Stimulated activated naive CD8-positive, alpha-beta T cell treated with anti-CD3 and anti-CD28 coated beads, Interleukin-15, Interleukin-2, amounts not matched to agents 100 ng/mL and 50 ng/mL, for 24 hours (primary cell): ENCODE data around the gene ORC6.

Experiments used
- H3K27ac Mint-ChIP-seq: one replicate; pipeline ENCODE4 v1.8.0; 2021; ENCODE audit warnings: mild to moderate bottlenecking, mixed read lengths
- H3K27me3 Mint-ChIP-seq: one replicate; pipeline ENCODE4 v1.8.0; 2021; ENCODE audit warnings: mixed read lengths
- H3K36me3 Mint-ChIP-seq: one replicate; pipeline ENCODE4 v1.8.0; 2021; ENCODE audit warnings: low read depth, mixed read lengths
- H3K4me1 Mint-ChIP-seq: one replicate; pipeline ENCODE4 v1.8.0; 2021; ENCODE audit warnings: low read depth, mixed read lengths
- H3K4me3 Mint-ChIP-seq: one replicate; pipeline ENCODE4 v1.8.0; 2021; ENCODE audit warnings: mild to moderate bottlenecking, mixed read lengths
- H3K9me3 Mint-ChIP-seq: one replicate; pipeline ENCODE4 v1.8.0; 2021; ENCODE audit warnings: mixed read lengths

ORC6 gene

DNA sequence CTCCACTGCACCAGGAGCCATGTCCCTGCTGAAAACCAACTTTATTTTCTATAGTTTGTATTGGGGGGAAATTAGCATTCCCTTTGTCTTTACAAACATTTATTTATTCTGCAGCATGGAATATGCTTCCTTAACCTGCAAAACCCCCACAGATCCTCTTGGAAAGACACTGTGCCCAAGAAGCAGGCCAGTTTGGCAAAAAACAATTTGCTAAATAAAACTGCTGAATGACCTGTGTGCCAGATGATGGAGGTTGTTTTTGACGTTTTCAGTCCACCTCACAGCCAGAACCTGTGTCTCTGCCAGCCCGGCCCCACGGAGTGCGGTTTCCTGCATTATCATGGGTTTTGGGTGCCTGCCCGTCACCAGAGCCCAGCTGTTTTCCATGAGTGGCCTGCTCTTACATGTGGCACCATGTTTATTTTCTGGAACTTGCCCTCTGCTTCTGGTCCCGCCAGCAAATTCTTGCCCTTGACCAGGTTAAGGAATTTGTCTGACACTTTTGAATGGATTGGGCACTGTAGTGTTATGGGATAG, 26.4 kb downstream of the ORC6 start:
- Mint-ChIP-seq H3K36me3 (no peaks in the 10 kb centered on the region), H3K9me3 (no peaks in the 10 kb centered on the region), H3K27me3 (no peaks in the 10 kb centered on the region), H3K27ac (no peak overlapping the region), H3K4me3 (no peak overlapping the region), H3K4me1 (peaks cover 5% of the 10 kb centered on the region)

DNA sequence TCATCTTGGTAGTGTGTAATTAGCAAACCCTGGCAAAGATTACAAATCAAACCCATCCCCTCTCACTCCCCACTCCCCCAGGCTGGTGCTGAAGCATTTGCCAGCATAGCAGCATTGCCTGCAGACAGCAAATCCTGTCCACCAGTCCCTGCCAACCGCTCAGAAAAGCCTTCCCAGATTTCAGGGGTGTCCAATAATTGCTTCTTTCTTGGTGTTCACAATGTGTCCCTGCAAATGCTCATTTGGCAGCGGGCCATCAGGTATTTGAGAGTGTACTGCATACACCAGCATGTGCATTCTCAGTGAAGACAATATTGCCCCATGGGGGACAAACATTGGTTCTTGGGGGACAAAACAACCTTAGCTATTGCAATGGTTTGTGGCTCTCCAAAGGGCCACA, 28.2 kb downstream of the ORC6 start:
- Mint-ChIP-seq H3K27me3 (no peaks in the 10 kb centered on the region), H3K4me3 (no peak overlapping the region), H3K9me3 (no peaks in the 10 kb centered on the region), H3K36me3 (no peaks in the 10 kb centered on the region), H3K4me1 (peaks cover under 1% of the 10 kb centered on the region), H3K27ac (no peak overlapping the region)

DNA sequence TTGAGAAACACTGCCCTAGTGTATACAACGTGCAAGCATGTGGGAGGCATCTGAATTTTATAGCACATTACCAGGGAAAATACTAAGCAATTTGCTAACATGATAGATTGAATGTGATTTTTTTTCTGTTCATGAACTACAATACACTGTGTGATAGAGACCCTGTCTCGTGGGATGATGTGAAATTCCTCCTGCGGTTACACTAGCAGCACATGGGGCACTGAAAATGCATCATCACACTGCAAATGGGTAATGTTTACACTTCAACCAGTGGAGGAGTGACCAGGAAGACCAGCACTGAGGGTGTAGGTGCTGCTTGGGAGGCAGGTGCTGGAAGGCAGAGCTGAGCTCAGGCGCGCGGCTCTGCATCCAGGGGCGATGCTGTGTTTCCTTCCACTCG, 28.8 kb downstream of the ORC6 start:
- no peak overlapping the region for H3K4me3 Mint-ChIP-seq
- no peak overlapping the region for H3K27ac Mint-ChIP-seq
- H3K36me3 Mint-ChIP-seq, result no peaks in the 10 kb centered on the region
- peaks cover 3% of the 10 kb centered on the region for H3K9me3 Mint-ChIP-seq
- H3K27me3 Mint-ChIP-seq, result no peaks in the 10 kb centered on the region
- H3K4me1 Mint-ChIP-seq, result no peaks in the 10 kb centered on the region

DNA sequence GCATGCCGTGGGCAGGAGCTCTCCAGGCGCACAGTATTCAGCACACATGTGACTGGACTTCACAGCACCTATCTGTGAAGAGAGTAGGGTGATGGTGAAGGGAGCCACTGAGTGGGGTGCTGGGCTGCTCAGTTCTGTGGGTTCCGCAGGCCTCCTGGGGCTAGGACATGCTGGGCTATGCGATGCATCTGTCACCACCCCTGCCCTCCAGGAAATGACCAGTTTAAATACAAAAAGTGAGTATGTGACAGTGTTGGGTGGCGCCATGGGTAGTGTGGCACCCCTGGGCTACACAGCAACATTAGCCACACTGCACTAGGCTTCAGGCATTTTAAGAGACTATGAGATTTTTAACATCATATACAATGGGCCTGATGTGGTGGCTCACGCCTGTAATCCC, 30.1 kb downstream of the ORC6 start:
- Mint-ChIP-seq H3K27ac (no peak overlapping the region), H3K4me1 (no peaks in the 10 kb centered on the region), H3K9me3 (peaks cover 3% of the 10 kb centered on the region), H3K4me3 (no peak overlapping the region), H3K27me3 (no peaks in the 10 kb centered on the region), H3K36me3 (no peaks in the 10 kb centered on the region)

DNA sequence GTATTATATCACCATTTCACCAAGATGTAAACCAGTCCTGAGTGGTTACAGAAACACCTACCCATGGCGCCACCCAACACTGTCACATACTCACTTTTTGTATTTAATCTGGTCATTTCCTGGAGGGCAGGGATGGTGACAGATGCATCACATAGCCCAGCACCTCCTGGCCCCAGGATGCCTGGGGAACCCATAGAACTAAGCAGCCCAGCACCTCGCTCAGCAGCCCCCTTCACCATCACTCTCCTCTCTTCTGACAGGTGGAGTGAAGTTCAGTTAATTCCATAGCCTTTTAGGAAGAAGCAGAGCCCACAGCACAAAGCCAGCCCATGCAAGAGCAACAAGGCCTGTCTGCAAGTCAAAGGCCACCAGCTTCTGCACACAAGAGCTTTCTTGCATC, 31.2 kb downstream of the ORC6 start:
- Mint-ChIP-seq H3K4me3 (no peak overlapping the region), H3K9me3 (peaks cover 3% of the 10 kb centered on the region), H3K27ac (no peak overlapping the region), H3K27me3 (peaks cover under 1% of the 10 kb centered on the region), H3K36me3 (no peaks in the 10 kb centered on the region), H3K4me1 (no peaks in the 10 kb centered on the region)

DNA sequence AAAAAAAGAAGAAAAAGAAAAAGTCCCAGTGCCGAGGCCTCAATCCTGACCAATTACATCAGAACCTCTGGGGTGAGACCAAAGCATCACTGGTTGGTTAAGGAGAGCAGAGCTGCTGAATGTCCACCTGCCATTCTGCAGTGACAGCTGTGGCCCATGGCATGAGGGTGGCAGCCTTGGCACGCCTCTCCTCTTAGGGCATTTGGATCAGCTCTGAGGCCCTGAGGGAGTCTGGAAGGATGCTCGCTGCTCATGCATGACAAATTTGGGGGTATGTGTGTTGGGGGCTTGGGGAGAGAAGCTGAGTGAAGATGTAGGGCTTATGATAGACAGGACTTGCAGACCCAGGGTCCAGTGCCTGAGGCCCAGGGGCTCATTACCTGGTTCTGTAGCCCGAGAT, 32.4 kb downstream of the ORC6 start:
- peaks cover 8% of the 10 kb centered on the region for H3K9me3 Mint-ChIP-seq
- no peaks in the 10 kb centered on the region for H3K4me1 Mint-ChIP-seq
- no peak overlapping the region for H3K27ac Mint-ChIP-seq
- H3K36me3 Mint-ChIP-seq, result no peaks in the 10 kb centered on the region
- H3K4me3 Mint-ChIP-seq, result no peak overlapping the region
- H3K27me3 Mint-ChIP-seq, result peaks cover 5% of the 10 kb centered on the region

DNA sequence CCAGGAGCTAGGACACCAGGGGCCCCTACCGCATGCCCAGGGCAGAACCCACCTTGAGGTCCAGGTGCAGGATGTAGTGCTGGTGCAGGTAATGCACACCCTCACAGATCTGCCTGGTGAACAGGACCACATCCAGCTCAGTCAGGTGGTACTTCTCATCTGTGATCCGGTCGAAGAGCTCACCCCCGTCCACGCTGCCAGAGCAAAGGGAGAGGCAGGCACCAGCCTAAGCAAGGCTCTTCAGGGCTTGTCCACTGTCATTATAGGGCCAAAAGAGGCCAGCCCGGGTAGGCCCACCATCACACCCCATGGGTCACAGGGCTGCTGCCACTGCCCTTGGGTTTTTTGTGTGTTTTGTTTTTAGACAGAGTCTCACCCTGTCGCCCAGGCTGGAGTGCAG, 37.7 kb downstream of the ORC6 start:
- H3K4me3 Mint-ChIP-seq, result no peak overlapping the region
- peaks cover 8% of the 10 kb centered on the region for H3K9me3 Mint-ChIP-seq
- no peak overlapping the region for H3K27ac Mint-ChIP-seq
- H3K36me3 Mint-ChIP-seq, result no peaks in the 10 kb centered on the region
- H3K4me1 Mint-ChIP-seq, result no peaks in the 10 kb centered on the region
- H3K27me3 Mint-ChIP-seq, result peaks cover 5% of the 10 kb centered on the region

DNA sequence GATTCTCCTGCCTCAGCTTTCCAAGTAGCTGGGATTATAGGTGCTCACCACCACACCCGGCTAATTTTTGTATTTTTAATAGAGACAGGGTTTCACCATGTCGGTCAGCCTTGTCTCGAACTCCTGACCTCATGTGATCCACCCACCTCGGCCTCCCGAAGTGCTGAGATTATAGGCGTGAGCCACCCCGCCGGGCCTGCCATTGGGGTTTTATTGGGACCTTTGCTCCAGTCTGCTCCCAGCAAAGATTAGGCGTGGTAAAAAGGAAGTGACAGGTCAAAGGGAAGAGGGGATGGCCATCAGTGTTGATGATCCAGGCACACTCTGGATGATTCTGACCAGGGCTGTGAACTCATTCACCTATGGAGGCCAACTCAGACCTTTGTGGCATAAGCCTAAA, 38.2 kb downstream of the ORC6 start:
- no peak overlapping the region for H3K4me3 Mint-ChIP-seq
- H3K4me1 Mint-ChIP-seq, result no peaks in the 10 kb centered on the region
- no peaks in the 10 kb centered on the region for H3K36me3 Mint-ChIP-seq
- H3K27me3 Mint-ChIP-seq, result peaks cover 5% of the 10 kb centered on the region
- H3K9me3 Mint-ChIP-seq, result peaks cover 8% of the 10 kb centered on the region
- no peak overlapping the region for H3K27ac Mint-ChIP-seq

DNA sequence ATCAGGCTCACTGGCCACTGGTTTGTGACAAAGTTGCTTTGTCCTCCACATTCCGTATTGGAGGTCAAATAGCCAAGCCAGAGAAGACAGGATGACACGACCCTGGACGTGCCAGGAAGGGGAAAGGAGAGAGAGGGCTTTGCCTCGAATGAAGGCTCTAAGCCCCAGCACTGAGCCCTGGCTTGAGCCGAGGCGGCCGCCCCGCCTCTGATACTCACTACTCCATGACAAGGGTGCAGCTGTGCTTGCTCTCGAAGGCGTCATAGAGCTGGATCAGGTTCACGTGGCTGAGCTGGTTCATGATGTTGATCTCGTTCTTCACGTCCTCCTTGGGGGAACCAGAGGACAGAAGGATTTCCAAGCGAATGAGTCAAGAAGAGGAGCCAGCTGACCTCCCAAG, 39.3 kb downstream of the ORC6 start:
- H3K4me1 Mint-ChIP-seq, result no peaks in the 10 kb centered on the region
- no peaks in the 10 kb centered on the region for H3K36me3 Mint-ChIP-seq
- H3K4me3 Mint-ChIP-seq, result no peak overlapping the region
- H3K27me3 Mint-ChIP-seq, result peaks cover 5% of the 10 kb centered on the region
- H3K9me3 Mint-ChIP-seq, result peaks cover 5% of the 10 kb centered on the region
- H3K27ac Mint-ChIP-seq, result no peak overlapping the region

DNA sequence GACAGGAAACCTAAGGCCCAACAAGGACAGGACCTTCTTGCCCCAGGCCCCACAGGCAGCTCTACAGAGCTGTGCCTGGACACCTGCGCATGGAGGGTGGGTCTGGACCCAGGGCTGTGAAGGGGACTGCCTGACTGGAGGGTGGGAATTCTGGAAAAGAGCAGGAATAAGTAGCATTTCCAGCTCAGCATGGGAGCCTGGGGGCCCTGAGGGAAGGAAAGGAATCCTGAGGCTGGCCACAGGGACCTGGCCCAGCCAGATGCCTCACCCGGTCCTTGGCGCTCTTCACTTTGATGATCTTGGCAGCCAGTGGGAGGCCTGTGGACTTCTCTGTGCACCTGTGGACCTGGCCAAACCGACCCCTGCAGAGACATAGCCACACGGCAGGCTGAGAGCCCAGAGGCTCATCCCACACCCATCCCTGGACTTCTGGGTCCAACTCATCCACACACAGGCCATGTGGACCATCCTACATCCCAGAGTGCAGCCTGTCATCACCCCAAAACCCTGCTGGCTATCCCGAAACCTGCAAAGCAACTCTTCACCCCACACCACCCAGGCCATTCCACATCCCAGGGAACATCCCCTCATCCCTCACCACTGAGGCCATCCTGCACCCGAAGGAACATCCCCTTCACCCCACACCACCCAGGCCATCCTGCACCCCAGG, 40.0 kb downstream of the ORC6 start:
- Mint-ChIP-seq H3K27me3 (peaks cover 5% of the 10 kb centered on the region), H3K27ac (no peak overlapping the region), H3K4me1 (no peaks in the 10 kb centered on the region), H3K4me3 (no peak overlapping the region), H3K9me3 (peaks cover 5% of the 10 kb centered on the region), H3K36me3 (no peaks in the 10 kb centered on the region)

DNA sequence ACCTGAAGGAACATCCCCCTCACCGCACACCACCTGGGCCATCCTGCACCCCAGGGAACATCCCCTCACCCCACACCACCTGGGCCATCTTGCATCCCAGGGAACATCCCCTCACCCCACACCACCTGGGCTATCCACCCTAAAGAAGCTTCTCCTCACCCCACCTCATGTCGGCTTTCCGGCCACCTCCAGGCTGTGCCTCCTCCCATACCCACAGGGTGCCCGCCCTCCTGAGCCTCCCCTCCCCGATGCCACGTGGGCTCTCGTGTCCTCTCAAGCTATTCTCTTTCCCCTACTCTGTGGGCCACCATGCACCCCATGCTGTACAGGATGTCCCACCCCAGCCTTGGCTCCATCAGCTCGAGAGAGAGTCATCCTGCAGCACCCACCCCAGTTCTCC, 40.7 kb downstream of the ORC6 start:
- H3K4me3 Mint-ChIP-seq, result no peak overlapping the region
- H3K36me3 Mint-ChIP-seq, result no peaks in the 10 kb centered on the region
- H3K27me3 Mint-ChIP-seq, result peaks cover 5% of the 10 kb centered on the region
- H3K4me1 Mint-ChIP-seq, result no peaks in the 10 kb centered on the region
- no peak overlapping the region for H3K27ac Mint-ChIP-seq
- peaks cover 5% of the 10 kb centered on the region for H3K9me3 Mint-ChIP-seq

DNA sequence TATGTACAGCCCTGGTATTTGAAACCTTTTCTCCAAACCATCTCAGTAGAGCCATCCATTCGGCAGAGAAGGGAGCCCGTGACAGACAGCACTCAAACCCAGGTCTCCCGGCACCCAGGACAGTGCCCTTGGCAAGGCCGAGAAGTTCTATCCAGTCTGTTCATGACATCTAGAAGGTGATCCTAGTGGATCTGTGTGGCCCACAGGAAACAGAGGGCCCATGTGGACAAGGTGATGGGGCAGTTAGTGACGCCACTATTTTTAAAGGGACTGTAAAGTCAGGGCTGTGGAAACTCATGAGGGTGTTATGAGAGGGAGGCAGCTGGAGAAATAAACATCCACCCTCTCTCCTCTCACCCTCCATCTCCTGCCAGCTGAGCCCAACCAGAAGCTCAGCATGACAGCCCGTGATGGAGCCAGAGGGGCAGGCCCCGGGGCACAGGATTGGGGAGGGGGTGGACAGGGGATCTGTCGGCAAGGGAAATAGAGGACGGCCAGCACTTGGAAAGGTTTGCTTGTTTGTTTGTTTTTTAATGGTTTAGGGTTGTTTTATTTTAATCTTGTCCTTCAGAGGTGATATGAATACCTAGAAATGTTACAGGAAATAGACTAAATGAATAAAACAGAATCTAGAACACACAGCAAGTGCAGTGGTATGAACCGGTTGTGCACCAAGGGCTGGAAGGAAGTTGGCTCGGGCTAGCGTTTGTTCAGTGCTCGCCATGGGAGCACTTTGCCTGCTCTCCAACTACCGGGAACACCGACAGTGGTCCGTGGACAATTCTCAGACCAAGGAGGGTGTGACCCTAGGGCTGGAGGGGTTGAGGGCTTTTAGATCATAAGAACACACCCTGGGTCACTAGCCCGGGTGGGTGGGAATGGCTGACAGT, 41.6 kb downstream of the ORC6 start:
- Mint-ChIP-seq H3K27ac (no peak overlapping the region), H3K4me1 (no peaks in the 10 kb centered on the region), H3K4me3 (no peak overlapping the region), H3K9me3 (peaks cover under 1% of the 10 kb centered on the region), H3K27me3 (peaks cover under 1% of the 10 kb centered on the region), H3K36me3 (no peaks in the 10 kb centered on the region)

DNA sequence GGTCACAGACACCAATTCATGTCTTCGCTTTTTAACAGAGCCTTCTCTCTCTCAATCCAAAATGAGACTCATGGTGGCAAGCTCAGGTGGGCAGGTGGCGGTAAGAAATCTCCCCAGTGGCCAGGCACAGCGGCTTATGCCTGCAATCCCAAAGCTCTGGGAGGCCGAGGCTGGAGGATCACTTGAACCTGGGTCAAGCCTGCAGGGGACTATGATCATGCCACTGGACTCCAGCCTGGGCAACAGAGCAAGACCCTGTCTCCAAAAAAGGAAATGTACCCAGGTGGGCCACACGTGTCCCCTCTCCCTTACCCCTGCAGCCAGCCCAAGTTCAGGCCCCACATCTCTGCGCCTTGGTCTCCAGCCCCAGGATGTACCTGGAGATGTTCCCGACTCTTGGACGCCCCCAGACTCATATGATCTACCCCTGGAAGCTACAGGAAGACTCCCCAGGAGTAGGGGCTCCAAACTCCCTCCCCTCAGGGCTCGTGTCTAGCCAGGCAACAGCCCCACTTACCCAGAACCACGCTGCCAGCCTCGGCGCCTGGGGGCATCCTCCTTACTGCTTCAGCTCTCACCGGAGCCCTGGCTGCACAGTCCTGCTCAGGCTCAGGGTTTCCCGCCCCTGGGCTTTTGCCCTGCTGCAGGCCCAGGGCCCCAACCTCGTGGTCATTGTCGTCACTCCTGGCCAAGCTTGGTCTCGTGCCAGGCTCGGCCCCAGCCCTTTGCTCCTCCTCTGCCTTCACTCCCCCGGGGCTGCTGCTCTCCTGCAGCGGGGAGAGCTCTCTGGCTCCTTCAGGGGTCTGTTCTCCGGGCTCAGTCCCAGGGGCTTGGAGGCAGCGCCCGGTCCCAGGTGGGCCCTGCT, 42.5 kb downstream of the ORC6 start:
- no peak overlapping the region for H3K27ac Mint-ChIP-seq
- H3K9me3 Mint-ChIP-seq, result no peaks in the 10 kb centered on the region
- no peaks in the 10 kb centered on the region for H3K4me1 Mint-ChIP-seq
- no peaks in the 10 kb centered on the region for H3K27me3 Mint-ChIP-seq
- H3K36me3 Mint-ChIP-seq, result no peaks in the 10 kb centered on the region
- H3K4me3 Mint-ChIP-seq, result no peak overlapping the region

DNA sequence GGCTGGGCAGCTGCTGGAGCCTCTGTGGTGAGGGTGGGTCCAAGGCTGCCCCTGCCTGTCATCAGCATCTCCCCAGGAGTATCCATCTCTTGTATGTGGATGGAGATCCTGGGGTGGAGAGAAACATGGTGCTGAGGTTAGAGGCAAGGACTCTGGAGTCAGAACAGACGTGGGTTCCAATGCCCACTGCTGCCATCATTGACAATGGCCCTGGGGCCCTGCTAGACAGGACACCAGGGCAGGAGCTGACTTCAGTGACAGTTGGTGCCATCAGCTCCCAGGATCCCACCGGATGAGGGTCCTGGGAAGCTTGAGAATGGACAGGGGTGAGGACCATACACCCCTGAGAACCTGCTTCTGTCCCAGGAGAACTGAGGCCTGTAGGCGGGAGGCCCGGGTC, 43.1 kb downstream of the ORC6 start:
- H3K27ac Mint-ChIP-seq, result no peak overlapping the region
- H3K27me3 Mint-ChIP-seq, result no peaks in the 10 kb centered on the region
- H3K4me3 Mint-ChIP-seq, result no peak overlapping the region
- H3K9me3 Mint-ChIP-seq, result no peaks in the 10 kb centered on the region
- no peaks in the 10 kb centered on the region for H3K4me1 Mint-ChIP-seq
- H3K36me3 Mint-ChIP-seq, result no peaks in the 10 kb centered on the region
